Colonic mucosa (tissue), 4 donors: Measurements from ENCODE around the gene MED23. TPM values are rescaled to one million over a fixed set of nuclear protein-coding genes. Genes with fewer than 3 reads are reported as not detected.

ENCODE experiments used
- DNase-seq: peaks from one replicate; pipeline ENCODE4 v3.0.0-alpha.2; 2020
- H3K27ac ChIP-seq: fragments of 200-600 bp; one replicate; pipeline ENCODE4 v1.8.0; 2021
- H3K27me3 ChIP-seq: fragments of 200-600 bp; one replicate; pipeline ENCODE4 v1.8.0; 2021
- H3K36me3 ChIP-seq: fragments of 200-600 bp; one replicate; pipeline ENCODE4 v1.8.0; 2021
- H3K4me1 ChIP-seq: fragments of 200-600 bp; one replicate; pipeline ENCODE4 v1.8.0; 2021; ENCODE audit warnings: mild to moderate bottlenecking
- H3K4me3 ChIP-seq: fragments of 200-600 bp; one replicate; pipeline ENCODE4 v1.8.0; 2021
- H3K9ac ChIP-seq, 2 donors: one replicate each; pipeline ENCODE4 v1.7.0; 2013; ENCODE audit warnings: control low read depth in 2 of 2, low read depth in 2 of 2, low read length in 2 of 2
- H3K9me3 ChIP-seq: fragments of 200-600 bp; one replicate; pipeline ENCODE4 v1.8.0; 2021
- intact Hi-C: fragments of 100-400 bp; cut with DNase I; formaldehyde crosslinking; loops from one replicate; pipeline ENCODE4 v1.14.1; 2022
- total RNA-seq, 2 donors: library from RNA; stranded (reverse); fragmentation: NEBNext Ultra II Directional in 1 of 2; extraction: Animal tissue kit (Norgen Biotek cat#: 25700) in 1 of 2; gene quantifications; one replicate each; pipeline ENCODE4 v1.2.1, GENCODE V29; 2021
- TF ChIP-seq, protein P1 (sequence below): fragments of 200-600 bp; IDR thresholded peaks from one replicate; pipeline ENCODE4 v1.8.0; 2022; ENCODE audit warnings: antibody characterized with exemption, mild to moderate bottlenecking
- donor health status: healthy.
- donor health status: DM: no; HTN: no; CAD: no.
- donor health status: DM: no; HTN: no; CAD: no.

Gene MED23, protein sequence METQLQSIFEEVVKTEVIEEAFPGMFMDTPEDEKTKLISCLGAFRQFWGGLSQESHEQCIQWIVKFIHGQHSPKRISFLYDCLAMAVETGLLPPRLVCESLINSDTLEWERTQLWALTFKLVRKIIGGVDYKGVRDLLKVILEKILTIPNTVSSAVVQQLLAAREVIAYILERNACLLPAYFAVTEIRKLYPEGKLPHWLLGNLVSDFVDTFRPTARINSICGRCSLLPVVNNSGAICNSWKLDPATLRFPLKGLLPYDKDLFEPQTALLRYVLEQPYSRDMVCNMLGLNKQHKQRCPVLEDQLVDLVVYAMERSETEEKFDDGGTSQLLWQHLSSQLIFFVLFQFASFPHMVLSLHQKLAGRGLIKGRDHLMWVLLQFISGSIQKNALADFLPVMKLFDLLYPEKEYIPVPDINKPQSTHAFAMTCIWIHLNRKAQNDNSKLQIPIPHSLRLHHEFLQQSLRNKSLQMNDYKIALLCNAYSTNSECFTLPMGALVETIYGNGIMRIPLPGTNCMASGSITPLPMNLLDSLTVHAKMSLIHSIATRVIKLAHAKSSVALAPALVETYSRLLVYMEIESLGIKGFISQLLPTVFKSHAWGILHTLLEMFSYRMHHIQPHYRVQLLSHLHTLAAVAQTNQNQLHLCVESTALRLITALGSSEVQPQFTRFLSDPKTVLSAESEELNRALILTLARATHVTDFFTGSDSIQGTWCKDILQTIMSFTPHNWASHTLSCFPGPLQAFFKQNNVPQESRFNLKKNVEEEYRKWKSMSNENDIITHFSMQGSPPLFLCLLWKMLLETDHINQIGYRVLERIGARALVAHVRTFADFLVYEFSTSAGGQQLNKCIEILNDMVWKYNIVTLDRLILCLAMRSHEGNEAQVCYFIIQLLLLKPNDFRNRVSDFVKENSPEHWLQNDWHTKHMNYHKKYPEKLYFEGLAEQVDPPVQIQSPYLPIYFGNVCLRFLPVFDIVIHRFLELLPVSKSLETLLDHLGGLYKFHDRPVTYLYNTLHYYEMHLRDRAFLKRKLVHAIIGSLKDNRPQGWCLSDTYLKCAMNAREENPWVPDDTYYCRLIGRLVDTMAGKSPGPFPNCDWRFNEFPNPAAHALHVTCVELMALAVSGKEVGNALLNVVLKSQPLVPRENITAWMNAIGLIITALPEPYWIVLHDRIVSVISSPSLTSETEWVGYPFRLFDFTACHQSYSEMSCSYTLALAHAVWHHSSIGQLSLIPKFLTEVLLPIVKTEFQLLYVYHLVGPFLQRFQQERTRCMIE (N-terminal part only)
- 10 to 100 TPM; 24.5 to 36.5 TPM for total RNA-seq

DNA sequence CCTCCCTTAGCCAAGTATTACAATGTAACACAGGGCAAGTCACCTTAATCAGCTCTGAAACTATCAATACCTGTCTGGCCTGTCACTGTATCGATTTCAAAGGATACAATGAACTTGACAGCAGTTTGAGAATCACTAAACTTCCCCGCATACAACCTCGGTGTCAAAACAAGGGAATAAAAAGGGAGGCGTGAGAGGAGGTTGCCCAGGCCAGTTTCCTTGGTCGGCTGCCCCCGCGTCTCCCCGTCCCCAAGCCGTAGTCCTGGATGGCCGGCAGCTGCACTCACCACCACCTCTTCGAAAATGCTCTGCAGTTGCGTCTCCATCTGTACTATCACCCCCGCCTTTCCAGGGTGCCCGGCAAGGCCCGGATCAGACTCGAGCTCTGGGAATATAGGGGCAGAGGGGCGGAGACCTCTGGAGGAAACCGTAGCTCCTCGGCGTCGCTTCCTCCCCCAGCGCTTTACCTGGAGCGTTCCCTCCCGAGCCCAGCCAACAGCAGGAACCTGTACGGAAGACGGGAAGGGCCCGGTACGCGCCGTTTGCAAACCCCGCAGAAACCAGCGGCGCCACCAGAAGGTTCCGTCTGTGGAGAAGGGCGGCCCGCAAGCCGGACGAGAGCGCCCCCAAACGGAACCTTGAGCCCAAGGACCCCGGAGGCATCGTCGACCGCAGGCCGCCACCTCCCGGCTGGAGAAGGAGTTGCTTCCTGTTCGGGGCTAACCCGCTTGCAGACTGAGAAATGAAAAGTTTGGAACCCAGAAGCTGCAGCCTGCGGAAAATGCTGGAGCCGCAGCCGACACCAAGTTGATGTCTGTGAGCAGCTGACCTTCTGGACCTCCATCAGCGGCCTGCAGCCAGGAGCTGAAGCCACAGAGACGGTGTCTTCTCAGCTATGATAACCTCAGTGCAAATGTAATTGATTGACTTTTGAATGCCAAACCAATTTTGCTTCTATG lies at the start of gene MED23:
MED23 (minus strand) TSS at position 519 of the 959 bp plus-strand sequence; CDS start at position 326, 193 bp downstream.
- peaks cover 6% of the 10 kb centered on the region for H3K4me1 ChIP-seq
- peaks cover 6% of the 10 kb centered on the region for H3K36me3 ChIP-seq
- DNase-seq, result peak; percentile 97
- intact Hi-C loops, result no loop called here
- no peaks in the 10 kb centered on the region for H3K9me3 ChIP-seq
- TF ChIP-seq, protein P1, sequence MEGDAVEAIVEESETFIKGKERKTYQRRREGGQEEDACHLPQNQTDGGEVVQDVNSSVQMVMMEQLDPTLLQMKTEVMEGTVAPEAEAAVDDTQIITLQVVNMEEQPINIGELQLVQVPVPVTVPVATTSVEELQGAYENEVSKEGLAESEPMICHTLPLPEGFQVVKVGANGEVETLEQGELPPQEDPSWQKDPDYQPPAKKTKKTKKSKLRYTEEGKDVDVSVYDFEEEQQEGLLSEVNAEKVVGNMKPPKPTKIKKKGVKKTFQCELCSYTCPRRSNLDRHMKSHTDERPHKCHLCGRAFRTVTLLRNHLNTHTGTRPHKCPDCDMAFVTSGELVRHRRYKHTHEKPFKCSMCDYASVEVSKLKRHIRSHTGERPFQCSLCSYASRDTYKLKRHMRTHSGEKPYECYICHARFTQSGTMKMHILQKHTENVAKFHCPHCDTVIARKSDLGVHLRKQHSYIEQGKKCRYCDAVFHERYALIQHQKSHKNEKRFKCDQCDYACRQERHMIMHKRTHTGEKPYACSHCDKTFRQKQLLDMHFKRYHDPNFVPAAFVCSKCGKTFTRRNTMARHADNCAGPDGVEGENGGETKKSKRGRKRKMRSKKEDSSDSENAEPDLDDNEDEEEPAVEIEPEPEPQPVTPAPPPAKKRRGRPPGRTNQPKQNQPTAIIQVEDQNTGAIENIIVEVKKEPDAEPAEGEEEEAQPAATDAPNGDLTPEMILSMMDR, result peak; percentile 90
- H3K27me3 ChIP-seq, result no peaks in the 10 kb centered on the region
- H3K4me3 ChIP-seq, result peak within 1 kb of the TSS; percentile 55
- peak within 1 kb of the TSS; percentile 84 to 90 for H3K9ac ChIP-seq
- H3K27ac ChIP-seq, result peak within 1 kb of the TSS; percentile 75

DNA sequence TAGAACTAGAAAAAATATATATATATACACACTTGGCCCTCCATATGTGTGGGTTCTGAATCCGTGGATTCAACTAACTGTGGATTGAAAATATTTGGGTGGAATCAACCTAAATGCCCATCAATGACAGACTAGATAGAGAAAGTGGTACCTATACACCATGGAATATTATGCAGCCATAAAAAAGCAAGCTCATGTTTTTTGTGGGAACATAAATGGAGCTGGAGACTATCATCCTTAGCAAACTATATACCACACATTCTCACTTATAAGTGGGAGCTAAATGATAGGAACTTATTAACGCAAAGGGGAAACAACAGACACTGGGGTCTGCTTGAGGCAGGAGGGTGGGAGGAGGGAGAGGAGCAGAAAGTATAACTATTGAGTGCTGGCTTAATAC lies 45.1 kb upstream of the MED23 start:
- Histone ChIP-seq H3K27me3 (no peaks in the 10 kb centered on the region), H3K36me3 (no peaks in the 10 kb centered on the region), H3K9ac (no peak overlapping the region), H3K4me3 (no peak overlapping the region), H3K4me1 (no peaks in the 10 kb centered on the region), H3K9me3 (no peaks in the 10 kb centered on the region), H3K27ac (no peak overlapping the region)
- TF ChIP-seq, protein P1, result no peak
- no peak for DNase-seq
- intact Hi-C loops, result no loop called here

DNA sequence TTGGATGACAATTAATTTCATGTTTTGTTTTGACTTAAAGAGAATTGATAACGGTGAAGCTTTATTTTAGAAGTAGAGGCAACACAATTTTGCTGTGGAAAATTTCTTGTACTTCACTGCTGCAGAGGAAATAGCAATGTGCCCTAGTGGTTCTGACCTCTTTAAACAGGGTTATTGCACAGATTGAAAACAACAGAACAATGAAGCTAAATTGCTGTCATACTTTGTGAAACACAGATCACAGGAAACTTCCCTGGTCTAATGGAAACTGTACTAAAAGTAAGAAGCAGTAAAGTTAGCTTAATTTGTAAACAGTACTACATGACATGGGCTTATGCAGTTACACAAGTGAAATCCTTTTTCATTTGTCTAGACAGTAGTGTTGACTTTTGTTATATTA lies 41.8 kb upstream of the MED23 start:
- Histone ChIP-seq H3K4me1 (no peaks in the 10 kb centered on the region), H3K27me3 (no peaks in the 10 kb centered on the region), H3K9me3 (no peaks in the 10 kb centered on the region), H3K9ac (no peak overlapping the region), H3K36me3 (no peaks in the 10 kb centered on the region), H3K4me3 (no peak overlapping the region), H3K27ac (no peak overlapping the region)
- no peak for DNase-seq
- intact Hi-C loops, result no loop called here
- TF ChIP-seq, protein P1, result no peak

DNA sequence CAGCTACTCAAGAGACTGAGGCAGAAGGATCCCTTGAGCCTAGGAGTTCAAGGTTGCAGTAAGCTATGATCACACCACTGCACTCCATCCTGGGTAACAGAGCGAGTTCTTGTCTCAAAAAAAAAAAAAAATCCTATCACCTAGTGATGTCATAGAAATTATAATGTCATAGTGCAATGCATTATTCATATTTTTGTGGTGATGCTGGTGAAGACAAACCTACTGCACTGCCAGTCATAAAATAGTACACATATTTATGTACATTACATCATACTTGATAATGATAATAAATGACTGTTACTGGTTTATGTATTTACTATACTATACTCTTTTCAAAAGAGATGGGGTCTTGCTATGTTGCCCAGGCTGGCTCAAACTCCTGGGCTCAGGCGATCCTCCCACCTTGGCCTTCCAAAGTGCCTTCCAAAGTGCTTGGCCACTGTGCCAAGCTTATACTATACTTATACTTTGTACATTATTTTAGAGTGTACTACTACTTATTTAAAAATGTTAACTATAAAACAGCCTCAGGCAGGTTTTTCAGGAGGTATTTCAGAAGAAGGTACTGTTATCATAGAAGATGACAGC lies 35.6 kb upstream of the MED23 start:
- Histone ChIP-seq H3K36me3 (no peaks in the 10 kb centered on the region), H3K9ac (no peak overlapping the region), H3K9me3 (no peaks in the 10 kb centered on the region), H3K27me3 (no peaks in the 10 kb centered on the region), H3K4me3 (no peak overlapping the region), H3K4me1 (no peaks in the 10 kb centered on the region), H3K27ac (no peak overlapping the region)
- intact Hi-C loops, result no loop called here
- DNase-seq, result no peak
- TF ChIP-seq, protein P1, result no peak
